GM18951 (cell line): ENCODE results near the gene TMEM225B.
"Not testable (repeated sequence)": the region's sequence is repeated elsewhere in the genome, so short reads cannot be mapped to it uniquely, and the experiment has no call there.

Experiments used
- POLR2A ChIP-seq: IDR thresholded peaks from 4 replicates; pipeline ENCODE4 v1.6.1; 2011; ENCODE audit warnings: mild to moderate bottlenecking; ENCODE audit not compliant: insufficient read length, insufficient read depth; ENCODE audit errors: extremely low read depth
- in situ Hi-C: fragments of 300-500 bp; cut with MboI; formaldehyde crosslinking; loops from one replicate; pipeline ENCODE4 v1.12.0; 2022; ENCODE audit warnings: low sequenced_read_pairs, mixed read lengths, inconsistent platforms; ENCODE audit not compliant: unreplicated experiment

TMEM225B gene

DNA sequence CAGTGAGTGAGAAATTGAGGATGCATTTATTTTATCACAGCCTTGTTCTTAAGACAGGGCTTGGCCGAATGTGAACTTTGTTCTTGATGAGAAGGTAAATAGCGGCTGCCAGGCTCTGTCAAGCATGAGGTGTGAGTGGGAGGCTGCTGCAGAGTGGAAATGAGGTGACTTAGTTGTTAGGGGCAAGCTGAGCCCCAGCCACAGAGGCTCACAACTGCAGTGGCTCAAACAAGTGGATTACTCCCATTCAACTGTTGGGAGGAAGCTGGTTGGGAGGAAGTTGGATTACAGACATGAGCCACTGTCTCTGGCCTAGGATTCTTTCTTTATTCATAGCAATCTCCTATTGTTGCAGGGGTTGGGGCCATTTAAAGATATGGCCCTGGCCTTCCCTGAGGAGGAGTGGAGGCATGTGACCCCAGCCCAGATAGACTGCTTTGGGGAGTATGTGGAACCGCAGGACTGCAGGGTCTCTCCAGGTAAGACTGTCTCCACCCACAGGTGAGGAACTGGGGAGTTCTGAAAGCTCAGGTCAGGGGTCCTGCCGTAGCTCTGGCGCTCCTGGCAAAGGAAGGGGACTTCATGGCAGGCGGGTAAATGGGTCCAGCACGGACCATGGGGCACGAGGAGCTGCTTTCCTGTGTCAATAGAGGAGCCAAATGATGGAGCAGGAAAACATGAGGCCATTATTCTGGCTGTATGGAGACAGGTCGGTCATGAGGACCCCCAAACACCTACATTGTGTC, 25.8 kb downstream of the TMEM225B start:
- in situ Hi-C loops: no loop called here
- TF ChIP-seq POLR2A: no peak

DNA sequence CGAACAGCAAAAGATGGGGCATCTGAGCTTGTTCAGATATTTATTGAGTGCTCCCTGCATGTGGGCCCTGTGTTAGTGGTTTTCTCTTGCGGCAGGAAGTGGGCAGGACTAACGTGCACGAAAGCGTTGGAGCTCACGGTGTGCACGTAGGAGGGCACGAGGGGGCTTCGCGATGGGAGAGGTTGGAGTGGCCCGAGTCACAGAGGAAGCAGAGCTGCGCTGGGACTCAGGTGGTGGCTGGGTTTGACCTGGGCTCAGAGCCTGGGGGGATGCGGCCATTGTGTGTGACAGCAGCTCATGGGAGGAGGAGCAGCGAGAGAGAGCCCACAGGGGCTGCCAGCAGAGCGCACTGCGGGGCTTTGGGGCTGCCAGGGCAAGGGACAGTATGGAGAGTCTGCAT, 26.4 kb downstream of the TMEM225B start:
- in situ Hi-C loops: no loop called here
- TF ChIP-seq POLR2A: no peak

DNA sequence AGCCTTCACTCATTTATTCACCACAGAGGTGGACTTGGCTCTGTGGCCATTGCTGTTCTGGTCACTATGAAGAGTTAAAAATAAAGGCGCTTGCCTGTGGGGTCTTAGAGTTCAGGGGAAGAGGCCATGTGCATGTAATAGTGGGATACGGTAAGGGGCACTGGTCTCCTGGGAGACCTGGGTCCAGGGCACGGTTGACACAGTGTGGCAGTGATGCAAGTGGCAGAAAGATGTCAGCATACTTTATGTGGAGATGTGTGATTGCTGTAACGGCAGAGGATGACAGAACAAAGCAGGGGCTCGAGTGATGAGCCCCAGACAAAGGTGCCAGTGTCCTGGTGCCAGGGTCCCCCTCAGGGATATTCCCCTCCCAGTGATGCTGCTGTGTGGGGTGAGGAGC, 27.3 kb downstream of the TMEM225B start:
- TF ChIP-seq POLR2A: no peak
- in situ Hi-C loops: no loop called here

DNA sequence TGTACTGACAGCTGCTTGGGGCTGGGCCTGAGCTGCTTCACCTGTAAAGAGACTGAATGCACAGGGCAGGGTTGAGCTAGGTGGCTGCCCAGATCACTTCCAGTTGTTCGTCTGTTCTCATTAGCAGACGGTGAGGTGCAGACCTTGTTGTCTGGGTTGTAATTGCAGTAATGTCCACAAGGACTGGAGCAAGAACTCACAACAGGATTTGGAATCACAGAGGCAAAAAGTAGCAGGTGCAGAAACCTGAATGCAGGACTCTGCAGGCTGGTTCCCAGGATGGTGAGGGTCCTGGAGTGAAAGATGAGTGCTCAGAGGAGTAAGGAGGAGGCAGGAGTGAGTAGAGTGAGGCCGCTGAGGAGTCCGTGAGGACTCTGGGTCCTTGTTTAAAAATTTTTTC, 27.9 kb downstream of the TMEM225B start:
- no peak for TF ChIP-seq POLR2A
- in situ Hi-C loops: no loop called here

DNA sequence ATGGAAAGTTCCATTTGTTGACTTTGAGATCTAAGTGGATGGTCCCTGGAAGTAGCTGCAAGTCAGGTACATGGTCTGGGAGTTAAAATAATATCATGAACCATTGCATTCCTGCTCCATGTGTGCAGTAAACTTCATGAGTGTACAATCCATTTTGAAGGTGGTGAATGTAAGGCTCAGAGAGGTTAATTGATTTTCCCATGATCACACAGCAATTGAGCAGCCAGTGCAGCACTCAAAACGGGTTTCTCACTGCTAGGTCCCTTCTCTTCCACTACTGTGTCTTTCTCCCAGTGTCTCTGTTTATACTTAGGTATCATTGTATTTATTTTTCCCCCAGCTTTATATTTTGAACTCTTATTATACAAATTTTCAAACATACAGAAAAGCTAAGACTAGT, 28.6 kb downstream of the TMEM225B start:
- in situ Hi-C loops: no loop called here
- TF ChIP-seq POLR2A: no peak

DNA sequence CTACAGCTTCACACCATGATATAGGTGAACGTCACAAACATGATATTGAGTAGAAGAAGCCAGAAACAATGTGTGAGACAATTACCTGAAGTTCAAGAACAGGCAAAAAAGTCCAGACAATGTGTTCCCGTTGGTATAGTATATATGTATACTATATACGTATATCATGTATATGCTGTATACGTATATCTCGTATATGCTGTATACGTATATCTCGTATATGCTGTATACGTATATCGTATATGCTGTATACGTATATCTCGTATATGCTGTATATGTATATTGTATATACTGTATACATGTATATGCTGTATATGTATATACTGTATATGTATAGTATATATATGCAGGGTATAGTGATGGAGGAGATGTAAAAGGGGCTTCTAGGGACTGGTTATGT, 29.4 kb downstream of the TMEM225B start:
- in situ Hi-C loops: no loop called here
- no peak for TF ChIP-seq POLR2A

DNA sequence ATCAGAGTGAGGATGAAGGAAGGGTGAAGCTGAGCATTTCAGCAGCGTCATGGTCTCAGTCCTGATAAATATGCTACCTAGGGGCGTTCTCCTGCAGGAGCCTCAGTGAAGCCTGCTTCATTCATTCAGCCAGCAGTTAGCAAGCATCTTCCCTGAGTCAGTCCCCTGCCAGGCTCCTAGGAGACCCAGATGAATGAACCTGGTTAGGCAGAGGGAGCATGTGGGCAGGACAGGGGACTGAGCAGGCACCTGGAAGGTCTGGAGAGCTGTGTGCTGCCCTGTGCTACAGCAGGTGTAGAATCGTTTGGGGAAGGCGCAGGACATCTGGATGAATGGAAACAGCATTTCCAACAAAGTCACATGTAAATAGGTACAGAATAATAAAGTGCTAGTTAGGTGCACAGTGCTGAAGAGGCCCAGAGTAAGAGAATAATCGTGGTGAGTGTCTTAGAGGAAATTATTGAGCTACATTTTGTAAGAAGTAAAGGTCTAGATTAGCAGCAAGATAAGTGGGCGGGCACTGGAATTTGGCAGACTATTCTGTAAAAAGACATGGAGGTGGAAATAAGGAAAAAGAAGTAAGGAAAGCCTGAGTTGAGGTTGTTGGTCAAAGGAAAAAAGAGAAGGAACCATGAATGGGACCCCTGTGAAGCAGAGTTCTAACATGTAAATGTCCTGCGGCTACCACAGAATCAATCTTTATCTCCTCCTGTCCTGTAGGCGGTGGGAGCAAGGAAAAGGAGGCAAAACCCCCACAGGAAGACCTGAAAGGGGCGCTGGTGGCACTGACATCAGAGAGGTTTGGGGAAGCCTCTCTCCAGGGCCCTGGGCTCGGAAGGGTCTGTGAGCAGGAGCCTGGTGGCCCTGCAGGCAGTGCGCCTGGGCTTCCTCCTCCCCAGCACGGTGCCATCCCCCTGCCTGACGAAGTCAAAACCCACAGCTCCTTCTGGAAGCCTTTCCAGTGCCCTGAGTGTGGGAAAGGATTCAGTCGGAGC, 30.7 kb downstream of the TMEM225B start:
- TF ChIP-seq POLR2A: no peak
- in situ Hi-C loops: no loop called here

DNA sequence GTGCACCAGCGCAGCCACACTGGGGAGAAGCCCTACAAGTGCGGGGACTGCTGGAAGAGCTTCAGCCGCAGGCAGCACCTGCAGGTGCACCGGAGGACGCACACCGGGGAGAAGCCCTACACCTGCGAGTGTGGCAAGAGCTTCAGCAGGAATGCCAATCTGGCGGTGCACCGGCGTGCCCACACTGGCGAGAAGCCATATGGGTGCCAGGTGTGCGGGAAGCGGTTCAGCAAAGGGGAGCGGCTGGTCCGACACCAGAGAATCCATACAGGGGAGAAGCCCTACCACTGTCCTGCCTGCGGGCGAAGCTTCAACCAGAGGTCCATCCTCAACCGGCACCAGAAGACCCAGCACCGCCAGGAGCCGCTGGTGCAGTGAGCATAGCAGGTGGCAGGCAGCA, 31.6 kb downstream of the TMEM225B start:
- in situ Hi-C loops: no loop called here
- no peak for TF ChIP-seq POLR2A

DNA sequence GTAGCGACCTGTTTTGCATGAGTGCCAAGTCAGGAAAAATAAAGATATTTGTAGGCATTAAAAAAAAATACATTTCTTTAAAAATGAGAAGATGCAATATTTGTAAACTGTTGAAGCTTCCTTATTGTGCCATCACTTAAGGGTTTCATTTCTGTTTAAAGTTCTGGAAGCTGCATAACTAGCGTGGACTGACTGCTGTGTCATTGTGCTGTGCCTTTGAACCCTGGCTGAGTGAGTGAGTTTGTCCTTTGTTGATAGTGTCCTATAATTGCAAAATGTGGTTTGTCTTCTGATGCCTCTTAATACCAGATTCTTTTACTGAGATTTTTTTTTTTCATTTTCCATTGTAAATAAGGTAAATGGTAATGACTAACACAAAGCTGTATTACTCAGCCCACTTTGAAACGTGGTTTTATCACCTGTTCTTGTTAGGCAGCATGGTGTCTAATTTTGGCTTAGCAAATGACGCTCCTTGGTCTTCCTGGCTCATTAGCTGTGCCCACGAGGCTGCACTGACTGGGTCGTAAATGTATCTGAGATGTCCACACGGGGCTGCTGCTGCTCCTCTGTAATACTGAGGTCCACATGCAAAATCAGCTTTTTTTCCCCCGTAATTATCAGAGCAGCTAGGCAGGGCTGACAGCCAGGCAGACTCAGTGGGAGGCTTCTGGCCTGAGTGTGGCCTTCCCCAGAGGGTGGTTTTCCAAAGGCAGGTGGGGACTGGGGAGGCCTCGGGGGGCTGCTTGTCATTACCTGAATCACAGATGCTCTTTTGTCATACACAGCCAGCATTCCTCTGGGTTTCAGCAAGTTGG, 33.4 kb downstream of the TMEM225B start:
- in situ Hi-C loops: no loop called here
- no peak for TF ChIP-seq POLR2A

DNA sequence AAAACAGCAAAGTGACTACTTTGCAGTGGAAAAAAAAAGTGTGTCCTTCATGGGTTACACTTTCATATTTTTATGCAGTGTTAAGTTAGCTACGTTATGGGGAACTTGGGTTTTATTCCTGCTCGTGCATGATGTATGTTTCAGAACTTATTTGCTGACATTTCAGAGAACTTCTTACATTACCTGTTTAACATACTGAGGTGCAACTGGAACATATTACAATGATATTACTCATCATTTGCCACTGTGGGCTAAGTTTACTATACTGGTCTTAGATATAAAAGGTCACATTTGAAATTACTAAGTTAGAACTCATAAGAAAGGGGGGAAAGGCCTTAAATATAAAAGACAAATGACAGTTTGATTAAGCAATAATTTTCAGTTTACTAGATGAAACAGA, 39.3 kb downstream of the TMEM225B start:
- in situ Hi-C loops: not testable (repeated sequence)

DNA sequence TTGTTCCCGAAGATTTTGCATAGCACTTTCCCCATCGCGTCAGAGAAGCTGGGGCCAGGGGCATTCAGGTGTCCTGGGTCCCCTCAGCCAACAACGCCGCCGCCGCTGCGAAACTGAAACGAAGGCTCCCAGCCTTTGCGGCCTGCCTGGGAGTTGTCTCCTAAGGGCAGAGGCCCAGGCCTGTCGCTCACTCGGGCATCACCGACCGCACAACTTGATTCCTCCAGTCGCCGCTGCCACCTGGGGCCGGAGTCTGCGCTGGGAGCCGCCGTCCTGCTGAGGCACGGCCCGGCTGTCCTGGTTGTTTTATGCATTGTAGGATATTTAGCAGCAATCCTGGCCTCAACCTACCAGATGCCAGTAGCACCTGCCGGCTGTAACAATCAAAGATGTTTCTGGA, 40.7 kb downstream of the TMEM225B start:
- TF ChIP-seq POLR2A: no peak
- in situ Hi-C loops: no loop called here

DNA sequence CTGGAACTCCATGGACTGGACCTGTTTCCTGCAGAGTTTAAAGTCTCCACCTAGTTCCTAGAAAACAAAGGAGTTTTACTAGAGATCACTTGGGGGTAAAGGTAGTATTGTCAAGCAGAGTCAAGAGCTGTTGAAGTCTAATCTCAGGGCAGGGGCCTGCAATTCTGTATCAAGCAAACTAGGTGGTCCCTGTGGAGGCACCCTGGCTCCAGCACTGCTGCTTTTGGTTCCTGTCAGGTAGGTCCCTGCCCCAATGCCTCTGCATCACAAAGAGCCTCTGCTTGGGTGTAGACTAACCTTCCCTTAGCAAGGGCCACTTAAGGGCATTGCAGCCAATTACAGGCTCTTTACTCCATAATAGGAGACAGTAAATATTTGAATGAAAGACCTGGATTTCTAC, 41.2 kb downstream of the TMEM225B start:
- TF ChIP-seq POLR2A: no peak
- in situ Hi-C loops: no loop called here

DNA sequence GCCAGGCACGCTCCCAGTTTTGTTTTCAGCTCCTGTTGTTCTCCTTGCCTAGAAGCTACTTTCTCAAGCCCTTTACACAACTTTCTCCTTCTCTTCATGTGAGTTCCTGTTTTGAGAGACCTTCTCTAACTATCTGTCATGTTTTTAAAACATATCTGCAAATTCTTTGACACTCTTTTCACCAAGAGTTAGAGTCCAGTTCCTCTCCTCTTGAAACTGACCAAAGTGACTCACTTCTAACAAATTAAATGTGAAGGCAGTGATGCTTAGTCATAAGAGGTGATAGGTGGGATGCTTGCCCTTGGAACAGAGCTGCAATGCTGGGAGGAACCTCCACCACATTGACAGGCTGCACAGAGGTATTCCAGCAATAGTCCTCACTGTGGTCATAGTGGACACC, 44.0 kb downstream of the TMEM225B start:
- TF ChIP-seq POLR2A: no peak
- in situ Hi-C loops: no loop called here

DNA sequence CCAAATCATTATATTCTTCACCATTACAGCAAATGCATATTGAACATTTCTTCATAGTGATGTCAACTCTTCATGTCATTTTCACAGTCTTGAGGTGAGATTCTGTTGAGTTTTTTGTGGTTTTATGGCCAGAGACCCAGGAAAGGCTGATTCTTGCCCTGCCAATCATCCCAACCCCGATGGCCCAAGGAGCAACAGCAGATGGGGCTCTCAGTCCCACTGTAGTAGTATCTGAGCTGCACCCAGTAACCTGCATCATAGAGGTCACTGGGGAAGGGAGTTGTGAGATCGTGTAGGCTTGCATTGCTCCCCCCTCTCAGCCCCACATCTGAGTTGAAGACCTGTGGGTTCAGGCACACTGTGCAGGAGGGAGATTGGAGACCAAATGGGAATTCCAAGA, 45.4 kb downstream of the TMEM225B start:
- TF ChIP-seq POLR2A: no peak
- in situ Hi-C loops: no loop called here

DNA sequence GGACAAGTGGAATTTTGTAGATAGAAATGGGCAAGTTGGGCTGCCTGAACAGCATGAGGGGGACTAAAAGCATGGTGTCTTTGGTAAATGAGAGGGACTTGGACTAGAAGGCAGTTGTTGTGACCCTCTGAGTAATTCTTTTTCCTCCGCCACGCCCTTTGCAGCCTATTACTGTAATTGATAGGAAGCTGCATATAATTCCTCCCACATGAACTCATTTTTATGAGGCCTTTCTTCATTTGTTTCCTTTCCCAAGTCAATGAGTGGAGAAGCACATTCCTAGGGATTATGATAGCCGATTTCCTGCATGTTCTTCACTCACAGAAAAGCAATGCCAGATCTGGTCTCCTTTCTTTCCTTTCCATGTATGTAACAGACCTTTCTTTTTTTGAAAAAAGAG, 46.4 kb downstream of the TMEM225B start:
- no peak for TF ChIP-seq POLR2A
- in situ Hi-C loops: no loop called here
